COLO668 (cell line): ENCODE data around the gene TOLLIP.

Source experiments
- DNase-seq: peaks from one replicate; lab custom pipeline; 2025; ENCODE audit not compliant: unreplicated experiment; lab: John Stamatoyannopoulos, UW

TOLLIP gene

DNA sequence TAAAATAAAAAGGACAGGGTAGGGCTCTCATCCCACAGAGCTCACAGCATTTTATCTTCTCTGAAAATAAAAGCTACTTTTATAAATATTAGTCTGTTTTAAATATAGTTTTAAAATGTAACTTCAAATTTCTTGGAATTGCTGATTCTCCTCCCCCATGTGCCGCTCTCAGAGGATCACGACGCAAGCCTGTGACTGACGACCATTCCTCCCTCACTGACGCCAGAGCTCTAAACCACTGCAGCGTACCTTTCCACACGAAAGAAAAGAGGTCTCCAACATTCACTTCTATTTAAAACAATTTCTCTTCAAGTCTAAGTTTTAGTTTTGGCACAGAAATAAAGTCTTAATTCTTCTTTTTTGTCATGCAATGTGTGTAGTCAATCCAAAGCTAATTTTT, 9.3 kb downstream of the TOLLIP start:
- no peak for DNase-seq

DNA sequence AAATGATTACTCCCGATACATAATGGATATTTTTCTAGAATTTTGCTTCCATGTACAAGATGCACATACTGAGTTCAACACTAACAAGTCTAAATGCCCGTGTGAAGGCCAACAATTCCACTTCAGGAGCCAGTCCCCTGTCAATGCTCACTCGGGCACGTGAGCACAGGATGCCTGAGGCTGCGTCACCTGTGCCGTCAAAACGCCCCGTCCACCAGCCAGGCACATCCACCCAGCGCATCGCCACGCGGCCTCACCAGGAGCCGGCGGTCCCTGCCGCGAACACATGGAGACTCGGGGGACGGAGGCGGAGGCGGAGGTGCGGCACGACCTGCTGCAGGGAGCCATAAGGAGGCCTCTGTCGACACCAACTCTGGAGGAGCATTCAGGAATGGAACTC, 9.8 kb downstream of the TOLLIP start:
- no peak for DNase-seq

DNA sequence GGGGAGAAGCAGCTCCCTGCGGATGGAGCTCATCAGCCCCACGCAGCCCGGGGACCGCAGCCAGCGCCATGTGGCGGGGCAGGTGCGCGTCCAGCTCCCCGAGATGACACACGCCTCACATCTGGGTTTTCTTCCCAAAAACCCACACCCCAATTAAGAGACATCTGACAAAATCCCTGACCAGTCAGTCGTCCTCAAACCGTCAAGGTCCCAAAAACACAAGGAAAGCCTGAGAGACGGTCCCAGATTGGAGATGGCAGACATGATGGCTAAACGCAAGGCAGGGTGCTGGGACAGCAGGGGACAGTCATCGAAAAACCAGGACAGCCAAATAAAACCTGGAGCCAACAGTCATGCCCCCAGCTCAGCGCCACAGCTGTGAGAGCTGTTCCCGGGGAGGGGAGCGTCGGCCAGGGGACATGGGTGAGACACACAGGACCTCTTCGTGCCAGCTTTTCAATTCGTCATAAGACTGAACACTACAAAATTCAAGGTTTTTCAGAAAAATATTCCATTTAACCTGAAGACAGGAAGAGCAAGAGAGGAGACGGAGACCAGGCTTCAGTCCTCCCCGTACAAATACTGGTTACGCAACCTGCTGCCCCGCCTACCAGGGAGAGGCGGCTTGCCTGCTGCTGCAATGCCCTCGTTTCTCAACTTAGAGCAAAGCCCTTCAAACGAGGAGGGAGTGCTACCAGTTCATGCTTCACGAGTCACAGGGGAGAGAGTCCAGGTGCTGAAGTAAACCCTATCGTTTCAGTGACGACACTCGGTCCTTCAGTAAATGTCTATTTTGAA, 10.5 kb downstream of the TOLLIP start:
- DNase-seq: peak; percentile 9

DNA sequence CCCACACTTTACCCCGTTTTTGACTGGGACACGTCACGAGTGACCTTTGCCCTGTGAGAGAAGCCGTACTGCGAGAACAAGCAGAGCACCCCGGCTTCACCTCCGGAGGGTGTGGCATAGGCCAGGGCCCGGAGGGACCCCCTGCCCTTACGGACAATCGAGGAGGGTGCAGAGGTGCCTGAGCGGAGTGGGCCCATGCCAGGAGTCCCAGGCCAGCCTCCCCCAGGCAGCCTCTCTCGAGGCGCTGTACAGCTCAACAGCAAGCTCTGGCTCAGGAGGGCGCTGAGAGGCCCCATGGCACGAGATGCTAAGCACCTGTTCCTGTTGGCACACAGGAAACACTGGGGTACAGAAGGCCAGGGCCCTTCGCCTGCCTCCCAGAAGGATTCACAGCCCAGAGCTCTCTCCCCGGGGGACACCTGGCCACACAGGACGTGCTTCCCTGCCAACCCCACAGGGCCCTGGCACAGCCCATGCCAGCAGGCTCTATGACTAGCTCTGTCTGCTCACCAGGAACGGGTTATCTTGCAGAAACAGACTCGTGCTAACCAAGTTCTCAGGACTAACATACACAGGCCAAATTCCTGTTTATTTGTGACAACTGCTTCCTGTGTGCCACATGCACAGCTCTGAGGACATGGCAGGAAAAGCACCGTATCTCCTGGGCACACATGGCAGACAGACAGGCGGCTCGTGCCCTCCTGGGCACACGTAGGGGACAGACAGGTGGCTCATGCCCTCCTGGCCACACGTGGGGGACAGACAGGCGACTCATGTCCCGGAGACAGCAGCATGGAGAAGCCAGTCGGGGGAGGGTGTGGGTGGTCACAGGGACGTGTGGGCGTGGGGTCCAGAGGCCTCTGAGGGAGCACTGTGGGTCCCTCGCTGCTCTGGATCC, 11.6 kb downstream of the TOLLIP start:
- no peak for DNase-seq

DNA sequence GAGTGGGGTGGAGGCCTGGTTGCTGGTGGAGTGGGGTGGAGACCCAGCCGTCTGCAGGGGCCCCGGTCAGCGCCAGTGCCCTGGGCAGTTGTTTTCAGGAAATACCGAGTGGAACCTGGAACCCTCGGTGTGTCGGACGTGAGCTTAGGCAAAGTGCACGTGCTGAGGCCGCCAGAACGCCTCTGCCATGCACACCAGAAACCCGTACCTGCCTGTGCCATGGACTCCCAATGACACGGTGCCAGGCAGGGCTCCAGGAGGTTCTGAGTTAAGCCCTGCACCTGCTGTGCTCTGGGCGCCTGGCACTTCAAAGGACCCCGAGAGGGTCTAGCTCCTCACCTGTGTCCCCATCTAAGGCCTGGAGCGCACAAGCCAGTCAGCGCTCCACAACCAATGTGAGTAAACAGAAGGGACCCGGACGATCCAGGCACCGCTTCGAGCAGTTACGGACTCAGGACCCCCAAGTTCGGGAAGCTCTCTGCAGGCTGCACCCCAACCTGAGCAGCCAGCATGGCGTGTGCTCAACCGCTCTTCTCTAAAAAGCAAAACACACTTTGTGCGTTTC, 12.3 kb downstream of the TOLLIP start:
- no peak for DNase-seq

DNA sequence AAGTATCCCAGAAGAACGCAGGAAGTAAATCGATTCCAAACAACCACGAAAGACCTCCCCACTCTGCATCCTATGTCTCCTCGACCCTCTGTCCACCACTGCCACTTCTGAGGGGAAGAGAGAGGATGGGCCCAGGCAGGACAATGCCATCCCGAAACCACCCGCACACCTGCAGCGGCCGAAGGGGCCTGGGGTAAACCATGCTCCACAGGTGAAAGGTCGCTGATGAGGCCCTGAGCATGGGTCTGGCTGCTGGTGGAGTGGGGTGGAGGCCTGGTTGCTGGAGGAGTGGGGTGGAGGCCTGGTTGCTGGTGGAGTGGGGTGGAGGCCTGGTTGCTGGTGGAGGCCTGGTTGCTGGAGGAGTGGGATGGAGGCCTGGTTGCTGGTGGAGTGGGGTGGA, 13.1 kb downstream of the TOLLIP start:
- DNase-seq: no peak

DNA sequence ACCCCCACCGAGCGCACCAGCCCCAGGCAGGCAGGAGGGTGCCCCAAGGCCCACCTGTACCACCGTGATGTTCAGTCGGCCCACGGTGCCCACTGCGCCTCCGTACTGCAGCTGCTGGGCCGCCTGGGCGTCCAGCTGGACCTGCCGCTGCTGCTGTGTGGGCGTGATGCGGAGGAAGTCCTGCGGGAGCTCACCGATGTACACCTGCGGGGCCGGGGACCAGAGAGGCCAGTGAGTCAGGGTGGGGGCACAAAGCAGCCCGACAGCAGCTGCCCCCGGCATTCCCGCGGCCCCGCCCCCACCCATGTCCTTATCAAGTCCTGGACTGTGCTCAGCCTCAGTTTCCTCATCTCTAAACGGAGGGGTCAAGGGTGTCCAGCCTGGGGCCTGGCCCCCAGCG, 13.8 kb downstream of the TOLLIP start:
- DNase-seq: no peak

DNA sequence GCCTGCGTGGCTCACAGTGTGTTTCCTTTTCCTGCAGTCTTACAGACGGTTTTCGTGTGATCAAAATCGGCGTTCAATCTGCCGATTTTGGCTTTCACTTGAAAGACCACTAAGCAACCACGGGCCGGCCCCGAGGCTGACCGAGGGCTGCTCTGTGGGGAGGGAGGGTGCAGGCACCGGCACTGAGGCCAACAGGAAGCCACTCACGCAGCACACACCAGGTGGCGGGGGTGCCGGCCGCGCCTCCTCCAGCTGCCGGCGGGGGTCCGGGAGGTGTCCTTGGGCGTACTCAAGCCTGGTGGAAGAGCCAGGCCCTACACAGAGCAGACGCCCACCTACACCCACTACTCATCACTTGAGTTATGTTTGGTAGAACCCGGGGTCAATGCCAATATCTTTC, 14.3 kb downstream of the TOLLIP start:
- no peak for DNase-seq

DNA sequence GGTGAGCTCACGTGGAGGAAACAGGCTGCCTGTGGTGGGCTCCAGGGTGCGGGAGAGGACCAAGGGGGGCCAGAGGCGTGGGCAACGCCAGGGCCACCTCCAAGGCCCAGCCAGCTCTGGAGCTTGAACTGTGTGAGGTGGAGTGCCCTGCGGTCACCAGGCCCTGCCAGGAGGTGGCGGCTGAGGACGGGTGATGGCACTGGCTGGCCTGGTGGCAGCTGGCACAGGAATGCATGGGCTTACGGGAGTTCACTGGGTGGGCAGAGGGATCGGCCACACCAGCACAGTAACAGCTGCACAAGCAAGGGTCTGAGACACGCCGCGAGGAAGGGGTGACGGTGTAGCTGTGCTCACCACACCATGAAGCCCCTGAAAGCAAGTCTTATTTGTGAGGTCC, 15.8 kb downstream of the TOLLIP start:
- peak; percentile 5 for DNase-seq

DNA sequence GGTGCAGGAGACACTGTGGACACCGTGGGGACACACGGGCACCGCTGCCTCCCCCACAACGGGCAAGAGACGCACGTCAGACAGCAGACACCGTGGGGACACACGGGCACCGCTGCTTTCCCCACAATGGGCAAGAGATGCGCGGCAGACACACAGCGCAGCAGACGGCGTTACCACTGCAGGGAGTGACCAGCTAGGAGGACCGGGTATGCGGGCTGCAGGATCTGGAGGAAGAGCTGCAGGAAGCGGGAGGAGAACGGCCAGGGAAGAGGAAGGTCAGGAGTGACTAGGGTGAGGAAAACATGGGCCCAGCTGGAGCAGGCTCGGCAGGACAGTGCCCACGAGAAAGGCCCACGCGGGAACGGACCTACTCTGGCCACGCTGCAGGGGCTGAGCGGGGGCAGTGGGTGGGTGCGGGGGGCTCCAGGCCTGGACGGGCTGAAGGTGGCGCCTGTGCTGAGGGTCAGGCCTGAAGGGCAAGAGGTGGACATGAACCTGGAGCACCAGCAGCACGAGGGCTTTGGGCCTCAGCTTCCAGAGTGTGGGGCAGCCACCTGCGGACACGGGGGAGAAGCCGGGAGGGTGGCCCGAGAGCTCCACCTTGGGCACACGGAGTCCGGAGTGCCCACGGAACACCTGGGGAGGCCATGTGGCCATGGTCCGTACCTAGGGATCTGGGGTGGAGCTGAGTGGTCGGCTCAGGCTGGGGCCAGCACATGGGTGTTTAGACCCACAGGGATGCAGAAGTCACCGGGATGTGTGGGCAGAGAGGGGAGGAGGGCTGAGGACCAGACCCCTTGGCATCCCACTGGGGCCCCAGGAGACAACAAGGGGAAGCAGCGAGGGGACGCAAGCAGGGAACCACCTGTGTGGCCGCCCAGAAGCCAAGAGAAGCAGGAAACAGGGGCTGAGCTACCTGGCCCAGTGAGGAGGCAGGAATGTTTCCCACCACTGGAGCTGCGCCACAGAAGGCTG, 16.5 kb downstream of the TOLLIP start:
- DNase-seq: no peak

DNA sequence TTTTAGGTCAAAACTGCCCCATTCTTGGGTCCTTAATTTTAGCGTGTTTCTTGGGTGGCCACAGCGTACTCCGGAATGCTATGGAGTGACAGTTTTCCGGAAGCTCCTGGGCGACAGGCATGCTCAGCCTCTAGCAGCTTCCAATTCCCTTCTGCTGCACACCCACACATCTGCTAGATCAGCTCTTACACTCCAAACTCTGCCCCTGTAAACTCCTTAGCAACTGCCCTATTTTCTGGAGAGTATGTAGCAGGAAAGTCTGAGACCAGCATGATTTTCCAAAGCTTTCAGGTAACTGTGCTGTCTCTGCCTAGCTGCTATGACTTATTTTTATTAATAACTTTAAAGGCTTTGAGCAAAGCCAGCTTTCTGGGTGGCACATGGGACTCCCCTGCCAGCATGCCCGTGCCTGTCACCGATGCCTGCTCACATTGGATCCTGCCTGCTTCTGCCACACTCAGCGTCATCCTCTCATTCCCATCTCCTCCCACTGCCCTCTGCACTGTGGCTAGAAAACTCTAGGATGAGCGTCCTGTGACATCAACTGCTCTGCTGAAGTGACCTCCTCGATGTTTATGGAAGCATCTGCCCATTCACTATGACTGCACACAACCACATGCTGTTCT, 17.3 kb downstream of the TOLLIP start:
- DNase-seq: no peak

DNA sequence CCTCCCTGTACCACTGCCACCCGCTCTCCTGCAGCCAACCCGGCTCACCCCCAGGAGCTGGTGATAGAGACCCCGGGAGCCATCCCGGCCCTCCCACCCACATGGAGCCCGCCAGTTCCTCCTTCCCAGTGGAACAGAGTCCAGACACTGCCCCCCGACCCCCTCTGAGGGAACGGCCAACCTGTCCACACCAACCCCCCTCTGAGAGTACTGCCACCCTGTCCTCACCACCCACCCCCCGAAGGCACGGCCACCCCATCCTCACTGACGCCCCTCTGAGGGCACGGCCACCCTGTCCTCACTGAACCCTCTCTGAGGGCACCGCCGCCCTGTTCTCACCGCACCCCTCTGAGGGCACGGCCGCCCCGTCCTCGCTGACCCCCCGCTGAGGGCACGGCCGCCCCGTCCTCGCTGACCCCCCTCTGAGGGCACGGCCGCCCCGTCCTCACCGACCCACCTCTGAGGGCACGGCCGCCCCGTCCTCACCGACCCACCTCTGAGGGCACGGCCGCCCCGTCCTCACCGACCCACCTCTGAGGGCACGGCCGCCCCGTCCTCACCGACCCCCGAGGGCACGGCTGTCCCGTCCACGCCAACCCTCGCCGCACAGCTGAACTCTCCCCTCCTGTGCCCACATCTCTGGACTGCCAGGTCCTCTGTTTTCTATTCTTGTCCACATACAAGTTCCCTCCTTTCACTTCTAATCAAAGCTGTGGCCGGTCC, 18.0 kb downstream of the TOLLIP start:
- no peak for DNase-seq

DNA sequence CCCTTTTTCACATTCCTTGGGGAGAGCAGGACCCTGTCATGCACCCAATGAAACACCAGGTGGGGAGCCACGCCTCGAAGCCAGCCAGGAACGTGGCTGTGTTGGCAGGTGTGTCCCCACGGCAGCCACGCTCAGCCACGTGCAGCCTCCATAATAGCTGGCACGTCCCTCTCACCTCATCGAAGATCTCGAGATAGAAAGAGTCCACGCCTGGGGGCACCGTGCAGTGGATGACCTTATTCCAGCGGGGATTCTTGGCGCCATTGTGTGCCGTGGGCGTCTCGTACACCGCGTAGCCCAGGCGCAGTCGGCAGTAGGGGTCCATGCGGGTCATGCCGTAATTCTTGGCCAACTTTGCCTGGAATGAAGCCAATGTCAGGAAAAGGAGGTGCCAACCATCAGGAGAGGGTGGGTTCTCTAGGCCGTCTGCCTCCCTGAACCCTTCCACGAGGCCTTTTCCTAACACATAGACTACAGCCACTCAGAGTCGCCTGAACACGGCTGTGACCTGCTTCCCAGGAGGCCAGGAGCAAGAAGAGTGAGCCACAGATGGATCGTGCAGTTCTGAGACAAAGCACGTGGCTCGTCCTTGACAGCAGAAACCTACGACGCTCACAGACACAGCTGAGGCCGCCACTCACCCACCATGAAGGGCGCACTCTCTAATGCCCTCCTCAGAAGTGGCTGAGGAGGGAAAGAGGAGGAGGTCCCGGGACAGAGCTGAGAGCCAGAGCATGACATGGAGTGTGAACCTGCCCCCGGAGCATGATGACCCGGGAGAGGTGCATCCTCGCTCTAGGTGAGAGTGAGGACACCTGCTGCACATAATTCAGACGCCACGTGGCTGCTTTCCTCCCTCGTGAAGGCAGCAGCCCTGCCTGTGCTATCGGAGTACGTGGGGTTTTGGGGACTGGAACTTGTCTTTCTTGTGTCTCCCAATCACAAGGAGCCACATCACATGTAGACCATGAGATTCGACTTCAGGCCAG, 19.1 kb downstream of the TOLLIP start:
- DNase-seq: no peak

DNA sequence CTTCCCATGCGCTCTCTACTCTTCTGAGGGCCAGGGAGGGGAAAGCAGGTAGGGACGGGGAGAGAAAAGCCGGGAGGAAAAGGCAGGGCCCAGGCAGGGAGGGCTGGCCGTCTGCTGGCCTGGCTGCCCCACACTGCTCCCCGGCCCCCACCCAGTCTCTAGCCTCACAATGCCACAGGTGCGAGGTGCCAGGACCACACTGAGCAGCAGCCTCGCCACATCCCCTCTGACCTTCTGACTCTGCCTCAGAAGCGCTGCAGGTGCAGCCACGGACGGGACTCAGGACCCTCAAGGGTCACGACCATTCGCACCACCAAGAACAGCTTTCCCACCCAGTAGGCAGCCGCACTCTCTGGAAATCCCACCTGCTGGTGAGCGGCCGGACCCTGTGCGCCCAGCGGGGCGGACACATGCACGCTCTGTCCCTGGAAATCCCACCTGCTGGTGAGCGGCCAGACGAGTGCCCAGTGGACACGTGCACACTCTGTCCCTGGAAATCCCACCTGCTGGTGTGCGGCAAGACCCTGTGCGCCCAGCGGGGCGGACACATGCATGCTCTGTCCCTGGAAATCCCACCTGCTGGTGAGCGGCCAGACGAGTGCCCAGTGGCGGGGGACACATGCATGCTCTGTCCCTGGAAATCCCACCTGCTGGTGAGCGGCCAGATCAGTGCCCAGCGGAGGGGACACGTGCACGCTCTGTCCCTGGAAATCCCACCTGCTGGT, 20.1 kb downstream of the TOLLIP start:
- DNase-seq: no peak

DNA sequence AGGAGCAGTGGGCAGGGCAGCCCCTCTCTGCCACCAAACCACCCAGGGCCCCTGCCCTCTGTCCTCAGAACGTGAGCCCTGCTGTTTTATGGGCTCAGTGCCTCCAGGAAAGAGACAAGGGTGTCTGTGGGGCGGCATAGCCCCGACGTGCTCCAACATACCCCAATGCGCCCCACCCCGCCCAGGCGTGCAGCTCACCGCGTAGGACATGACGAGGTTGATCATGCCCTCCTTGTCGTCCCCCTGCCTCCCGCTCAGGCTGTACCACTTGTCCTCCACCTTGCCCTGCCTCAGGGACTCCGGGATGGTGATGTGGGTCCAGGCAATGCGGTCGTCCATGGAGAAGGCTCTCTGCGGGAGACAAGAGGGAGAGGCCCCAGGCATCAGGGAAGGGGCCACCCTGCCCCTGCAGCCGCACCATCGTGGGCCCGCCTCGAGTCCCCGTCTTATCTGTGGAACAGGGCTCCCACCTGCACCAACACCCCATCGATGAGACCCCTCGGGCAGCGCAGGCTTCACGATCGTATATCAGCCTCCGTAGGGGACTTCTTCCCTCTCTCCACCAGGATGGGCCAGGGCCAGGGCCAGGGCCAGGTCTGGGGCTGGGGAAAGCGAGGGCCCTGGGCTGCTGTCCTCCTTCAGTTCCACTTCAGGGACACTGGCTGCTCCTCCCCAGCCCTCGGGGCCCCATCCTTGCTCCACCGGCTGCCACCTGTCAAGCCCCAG, 20.8 kb downstream of the TOLLIP start:
- no peak for DNase-seq

DNA sequence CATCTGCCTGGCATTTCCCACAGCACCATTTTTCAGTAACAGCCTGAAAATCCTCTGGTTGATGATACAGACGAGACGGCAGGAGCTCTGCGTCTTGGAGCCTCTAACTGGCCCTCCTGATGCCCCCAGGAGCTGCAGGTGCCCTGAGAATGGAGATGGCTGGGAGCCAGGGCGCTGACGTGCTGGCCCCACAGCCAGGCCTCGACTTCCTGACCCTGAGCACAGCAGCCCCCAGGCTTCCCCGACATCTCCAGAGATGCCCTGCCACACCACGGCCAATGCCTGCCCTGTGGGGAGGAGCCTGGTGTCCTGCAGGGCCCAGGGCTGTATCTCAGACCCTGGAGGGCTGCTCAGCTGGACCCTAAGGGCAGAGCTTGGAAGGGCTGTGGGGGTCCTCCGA, 21.5 kb downstream of the TOLLIP start:
- no peak for DNase-seq

DNA sequence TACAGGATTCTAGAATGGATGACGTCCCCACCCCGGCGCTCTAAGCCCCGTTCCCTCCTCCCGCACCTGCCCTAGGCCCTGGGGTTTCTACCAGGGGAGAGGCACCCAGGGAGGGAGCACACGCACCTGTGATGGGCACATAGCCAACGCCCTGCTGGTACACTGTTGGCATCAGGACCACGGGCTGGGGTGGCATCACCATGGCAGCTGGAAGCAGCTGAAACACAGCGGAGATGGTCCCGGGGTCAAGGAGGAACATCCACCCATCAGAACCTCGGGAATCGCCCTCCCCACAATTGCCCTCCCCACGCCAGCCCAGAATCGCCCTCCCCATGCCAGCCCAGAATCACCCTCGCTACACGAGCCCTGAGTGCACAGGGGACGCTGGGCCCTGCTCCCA, 23.6 kb downstream of the TOLLIP start:
- DNase-seq: no peak
